Measurements from ENCODE around the gene SDK1. TPM values are rescaled to one million over a fixed set of nuclear protein-coding genes. Genes with fewer than 3 reads are reported as not detected.

Gene SDK1
- total and polyA plus RNA-seq, 2 of the 8 experiments (the other 6 are each of a cell fraction or from before 2014, with no cell fraction given), result 3.3 to 7.2 TPM

DNA sequence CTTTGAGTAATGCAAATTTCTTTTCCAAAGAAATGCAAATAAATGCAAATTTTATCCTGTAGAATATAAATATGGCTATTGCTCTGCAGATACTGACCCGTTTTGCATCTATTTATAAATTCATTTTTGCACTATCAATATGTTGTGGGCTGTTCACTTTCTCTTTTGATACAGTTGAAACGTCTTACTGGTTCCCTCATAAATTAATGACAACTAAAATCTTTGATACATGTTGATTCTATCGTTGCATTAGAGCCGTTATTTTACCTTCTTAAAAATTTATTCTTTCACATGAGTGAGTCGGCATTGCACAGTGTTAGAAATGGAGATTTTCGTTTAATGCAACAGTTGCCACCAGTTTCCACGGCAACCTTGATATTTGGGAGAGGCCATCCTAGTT is 691.8 kb downstream of the SDK1 start:
- H3K4me1 ChIP-seq (replicated peaks in 1 of 4; ENCODE audit: control insufficient read depth in 3 of 4, insufficient read depth in 4 of 4, low read length in 3 of 4), result peaks cover 0 to 3% (median 1%) of the 10 kb centered on the region in 4 experiments; a peak in 2 of 7 replicates
- no peaks in the 10 kb centered on the region for H3K27me3 ChIP-seq (replicated peaks in 1 of 4; ENCODE audit: control insufficient read depth in 3 of 4, extremely low read depth in 1 of 4, insufficient read depth in 3 of 4, low read length in 3 of 4)
- H3K79me2 ChIP-seq (ENCODE audit: control insufficient read depth in 1 of 2, insufficient read depth in 2 of 2, low read length in 2 of 2), result no peaks in the 10 kb centered on the region
- ChIA-PET CTCF (ENCODE audit: partially characterized antibody) (no interaction called here), POLR2A (ENCODE audit: partially characterized antibody) (no interaction called here)
- no peak overlapping the region for H3K4me3 ChIP-seq (ENCODE audit: extremely low read depth in 1 of 4, insufficient read depth in 2 of 4, low read depth in 3 of 4, low read length in 4 of 4)
- no peak overlapping the region for H3K4me2 ChIP-seq (ENCODE audit: insufficient read depth in 1 of 2, low read depth in 2 of 2, low read length in 2 of 2)
- H3K79me1 ChIP-seq (ENCODE audit: low read depth, low read length), result no peaks in the 10 kb centered on the region
- H3K9me3 ChIP-seq (ENCODE audit: insufficient read depth in 2 of 2, low read depth in 1 of 2, low read length in 1 of 2), result no peaks in the 10 kb centered on the region
- H4K20me1 ChIP-seq (replicated peaks in 1 of 2; ENCODE audit: control insufficient read depth in 1 of 2, insufficient read depth in 2 of 2, low read length in 2 of 2), result no peaks in the 10 kb centered on the region
- H3K36me3 ChIP-seq (ENCODE audit: control insufficient read depth in 2 of 4, insufficient read depth in 4 of 4, low read length in 3 of 4), result no peaks in the 10 kb centered on the region
- DNase-seq (ENCODE audit: low read depth in 1 of 2, low spot score in 2 of 2), result no peak
- H2AFZ ChIP-seq (ENCODE audit: low read length), result no peak overlapping the region
- no peak overlapping the region for H3K14ac ChIP-seq (ENCODE audit: insufficient read length)
- H2BK12ac ChIP-seq (ENCODE audit: low read depth, low read length), result no peak overlapping the region
- H2BK15ac ChIP-seq (ENCODE audit: low read length), result no peak overlapping the region
- TF ChIP-seq SP2 (IDR thresholded peaks at IDR 0.05; ENCODE audit: low read length) (no peak), CTBP2 (IDR thresholded peaks at IDR 0.05; ENCODE audit: borderline replicate concordance, insufficient read depth, insufficient read length, low read length) (no peak), ZNF274 (IDR thresholded peaks at IDR 0.05; ENCODE audit: borderline replicate concordance, extremely low read depth, low read length) (no peak), PHF8 (conservative IDR thresholded peaks at IDR 0.05; ENCODE audit: low read depth, low read length) (no peak)
- TF ChIP-seq, protein P1, sequence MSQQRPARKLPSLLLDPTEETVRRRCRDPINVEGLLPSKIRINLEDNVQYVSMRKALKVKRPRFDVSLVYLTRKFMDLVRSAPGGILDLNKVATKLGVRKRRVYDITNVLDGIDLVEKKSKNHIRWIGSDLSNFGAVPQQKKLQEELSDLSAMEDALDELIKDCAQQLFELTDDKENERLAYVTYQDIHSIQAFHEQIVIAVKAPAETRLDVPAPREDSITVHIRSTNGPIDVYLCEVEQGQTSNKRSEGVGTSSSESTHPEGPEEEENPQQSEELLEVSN (IDR thresholded peaks at IDR 0.05), result no peak
- H2BK20ac ChIP-seq (ENCODE audit: low read length), result no peak overlapping the region
- no peak overlapping the region for H2AK5ac ChIP-seq (ENCODE audit: low read depth, low read length)
- no peak overlapping the region for H2BK5ac ChIP-seq (ENCODE audit: low read depth, low read length)
- H4K5ac ChIP-seq (ENCODE audit: insufficient read length, low read depth, low read length), result no peak overlapping the region
- no peak overlapping the region for H3K9ac ChIP-seq (replicated peaks in 1 of 4; ENCODE audit: extremely low read depth in 1 of 4, low read depth in 3 of 4, low read length in 3 of 4)
- H3K23me2 ChIP-seq (ENCODE audit: low read depth, low read length), result no peaks in the 10 kb centered on the region
- no peak overlapping the region for H4K91ac ChIP-seq (replicated peaks; ENCODE audit: insufficient read length, low read length)
- no peak overlapping the region for H3K18ac ChIP-seq (ENCODE audit: extremely low read depth, low read length)
- H2BK120ac ChIP-seq (replicated peaks; ENCODE audit: low read depth, low read length), result no peak overlapping the region
- H3K23ac ChIP-seq (ENCODE audit: insufficient read length), result no peak overlapping the region
- H3K56ac ChIP-seq (replicated peaks; ENCODE audit: insufficient read length, low read depth, low read length), result no peak overlapping the region
- 93% methylated on average over 7 of the region's 7 CpGs; no CpG with 5 or more reads in 1 of the 2 experiments for WGBS, 2 experiments (ENCODE audit: extremely low coverage in 1 of 2, insufficient coverage in 1 of 2, insufficient read length in 1 of 2, insufficient replicate concordance in 2 of 2, low coverage in 1 of 2, low lambda C conversion rate in 2 of 2, missing lambda C conversion rate in 1 of 2)
- no peak overlapping the region for H4K8ac ChIP-seq (ENCODE audit: extremely low read depth, insufficient read depth, low read length)
- H3K27ac ChIP-seq (ENCODE audit: low read depth, low read length), result no peak overlapping the region
- H3K4ac ChIP-seq (replicated peaks; ENCODE audit: insufficient read length, low read depth, low read length), result no peak overlapping the region
- FAIRE-seq, result no peak
